Measurements from ENCODE around the gene GBP6. TPM values are rescaled to one million over a fixed set of nuclear protein-coding genes. Genes with fewer than 3 reads are reported as not detected.

The GBP6 gene
- total RNA-seq, 6 experiments from 2014 or later = not detected

DNA sequence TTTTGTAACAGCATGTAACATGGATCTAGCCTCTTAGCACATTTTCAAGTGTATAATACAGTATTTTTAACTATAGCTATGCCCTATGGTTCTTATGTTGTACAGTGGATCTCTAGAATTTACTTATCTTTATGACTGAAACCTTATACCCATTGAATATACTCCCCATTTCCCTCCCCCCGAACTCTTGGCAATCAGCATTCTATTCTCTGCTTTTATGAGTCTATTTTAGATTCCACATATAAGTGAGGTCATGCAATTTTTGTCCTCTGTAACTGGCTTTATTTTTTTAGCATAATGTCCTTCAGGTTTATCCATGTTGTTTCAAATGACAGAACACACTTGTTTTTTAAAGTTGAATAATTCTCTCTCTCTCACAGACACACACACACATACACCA, 3.1 kb upstream of the GBP6 start:
- H3K27me3 Mint-ChIP-seq (ENCODE audit: insufficient read depth) = peaks cover 3% of the 10 kb centered on the region; the same call in 1 of the 2 replicates
- no peak for TF ChIP-seq CTCF (IDR thresholded peaks at IDR 0.05)
- H3K9me3 Mint-ChIP-seq = no peaks in the 10 kb centered on the region
- no peak for DNase-seq
- H3K4me1 Mint-ChIP-seq (ENCODE audit: low read depth) = peaks cover 20% of the 10 kb centered on the region
- H3K36me3 Mint-ChIP-seq (ENCODE audit: low read depth) = no peaks in the 10 kb centered on the region
- no peak overlapping the region for H3K27ac Mint-ChIP-seq
- no peak overlapping the region for H3K4me3 Mint-ChIP-seq

- Mint-ChIP-seq H3K27me3 (ENCODE audit: insufficient read depth) (peaks cover 3% of the 10 kb centered on the region; the same call in 1 of the 2 replicates), H3K9me3 (no peaks in the 10 kb centered on the region), H3K36me3 (ENCODE audit: low read depth) (no peaks in the 10 kb centered on the region), H3K4me3 (no peak overlapping the region), H3K4me1 (ENCODE audit: low read depth) (peaks cover 15% of the 10 kb centered on the region), H3K27ac (no peak overlapping the region)
- no peak for TF ChIP-seq CTCF (IDR thresholded peaks at IDR 0.05)
- DNase-seq = no peak
Observed at GRCh38 chr1:89361681-89362080, 2.2 kb upstream of the GBP6 start.

- Mint-ChIP-seq H3K27ac (no peak overlapping the region), H3K9me3 (no peaks in the 10 kb centered on the region), H3K4me3 (no peak overlapping the region), H3K27me3 (ENCODE audit: insufficient read depth) (peaks cover 3% of the 10 kb centered on the region; the same call in 1 of the 2 replicates), H3K36me3 (ENCODE audit: low read depth) (no peaks in the 10 kb centered on the region), H3K4me1 (ENCODE audit: low read depth) (peaks cover 9% of the 10 kb centered on the region)
- TF ChIP-seq CTCF (IDR thresholded peaks at IDR 0.05) = no peak
- no peak for DNase-seq
Observed at GRCh38 chr1:89363196-89363595, 663 bp upstream of the GBP6 start.

DNA sequence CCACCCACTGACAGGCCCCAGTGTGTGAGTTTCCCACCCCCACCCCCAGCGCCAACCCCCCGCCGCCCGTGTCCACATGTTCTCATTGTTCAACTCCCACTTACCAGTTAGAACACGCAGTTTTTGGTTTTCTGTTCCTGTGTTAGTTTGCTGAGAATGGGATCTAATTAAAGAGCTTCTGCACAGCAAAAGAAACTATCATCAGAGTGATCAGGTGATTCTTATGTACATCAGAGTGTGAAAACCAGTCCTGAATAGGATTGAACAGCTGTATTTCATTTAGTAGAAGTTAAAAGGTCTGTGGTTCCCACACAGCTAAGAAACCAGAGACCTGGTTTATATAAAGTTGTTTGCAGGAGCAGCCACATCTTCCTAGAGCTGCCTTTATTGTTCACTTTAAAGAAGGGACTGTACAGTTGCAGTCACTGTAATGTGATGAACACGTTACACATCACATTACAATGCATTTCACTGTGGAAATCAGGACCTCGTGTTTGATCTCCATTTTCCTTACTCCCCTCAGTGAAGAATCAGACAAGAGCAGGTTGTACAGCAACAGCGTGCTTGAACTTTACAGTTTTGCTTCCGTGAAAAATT, 1.2 kb downstream of the GBP6 start:
- TF ChIP-seq CTCF (IDR thresholded peaks at IDR 0.05) = no peak
- Mint-ChIP-seq H3K4me3 (no peak overlapping the region), H3K27ac (no peak overlapping the region), H3K27me3 (ENCODE audit: insufficient read depth) (peaks cover 3% of the 10 kb centered on the region; the same call in 1 of the 2 replicates), H3K36me3 (ENCODE audit: low read depth) (no peaks in the 10 kb centered on the region), H3K4me1 (ENCODE audit: low read depth) (peaks cover 7% of the 10 kb centered on the region; the same call in 1 of the 2 replicates), H3K9me3 (no peaks in the 10 kb centered on the region; the same call in 1 of the 2 replicates)
- DNase-seq = no peak

DNA sequence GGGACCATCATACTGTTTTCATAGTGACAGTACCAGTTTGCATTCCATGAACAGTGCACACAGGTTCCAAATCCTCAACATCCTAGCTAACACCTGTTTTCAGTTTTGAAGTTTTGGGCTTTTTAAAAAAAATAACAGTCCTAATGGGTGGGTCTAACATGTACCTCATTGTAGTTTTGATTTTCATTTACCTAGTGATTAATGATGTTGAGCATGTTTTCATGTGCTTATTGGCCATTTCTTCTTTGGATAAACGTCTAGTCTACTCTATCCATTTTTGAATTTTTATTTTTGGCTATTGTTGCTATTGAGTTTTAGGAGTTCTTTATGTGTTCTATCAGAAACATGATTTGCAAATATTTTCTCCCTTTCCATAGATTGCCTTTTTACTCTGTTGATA, 3.4 kb downstream of the GBP6 start:
- no peak for DNase-seq
- peaks cover 3% of the 10 kb centered on the region; the same call in 1 of the 2 replicates for H3K27me3 Mint-ChIP-seq (ENCODE audit: insufficient read depth)
- no peak overlapping the region for H3K27ac Mint-ChIP-seq
- no peak overlapping the region for H3K4me3 Mint-ChIP-seq
- H3K36me3 Mint-ChIP-seq (ENCODE audit: low read depth) = no peaks in the 10 kb centered on the region
- no peak for TF ChIP-seq CTCF (IDR thresholded peaks at IDR 0.05)
- no peaks in the 10 kb centered on the region; the same call in 1 of the 2 replicates for H3K9me3 Mint-ChIP-seq
- peaks cover 7% of the 10 kb centered on the region; the same call in 1 of the 2 replicates for H3K4me1 Mint-ChIP-seq (ENCODE audit: low read depth)

Data from HFFc6 (cell line).